Astrocyte of the cerebellum (primary cell): Measurements from ENCODE around the gene SHANK2.

Experiments used
- DNase-seq: peaks from one replicate; pipeline ENCODE4 v3.0.0-alpha.2; 2011; ENCODE audit warnings: low read depth
- H3K4me3 ChIP-seq: 2 replicates; pipeline ENCODE4 v1.5.1; 2011; ENCODE audit warnings: mild to moderate bottlenecking, low read depth, low read length, moderate library complexity
- CTCF ChIP-seq: IDR thresholded peaks from 2 replicates; pipeline ENCODE4 v1.5.1; 2012; ENCODE audit warnings: low read length, low read depth, moderate library complexity, mild to moderate bottlenecking; ENCODE audit errors: missing control alignments
- in situ Hi-C: cut with HindIII; loops from 2 replicates; pipeline ENCODE4 v1.10.0; 2017; ENCODE audit warnings: low sequenced_read_pairs

The SHANK2 gene

GRCh38 chr11:71244116-71244810 is 8.1 kb downstream of the SHANK2 start:
- no peak for TF ChIP-seq CTCF
- no peak overlapping the region for H3K4me3 ChIP-seq
- no peak for DNase-seq
- in situ Hi-C loops = no loop called here

GRCh38 chr11:71242391-71242790 is 10.0 kb downstream of the SHANK2 start:
- no peak overlapping the region for H3K4me3 ChIP-seq
- in situ Hi-C loops = no loop called here
- TF ChIP-seq CTCF = no peak
- no peak for DNase-seq

GRCh38 chr11:71241721-71242259 is 10.6 kb downstream of the SHANK2 start:
- H3K4me3 ChIP-seq = no peak overlapping the region
- DNase-seq = no peak
- no peak for TF ChIP-seq CTCF
- in situ Hi-C loops = no loop called here

GRCh38 chr11:71240865-71241691 is 11.3 kb downstream of the SHANK2 start:
- no peak overlapping the region for H3K4me3 ChIP-seq
- TF ChIP-seq CTCF = no peak
- peak; percentile 61 for DNase-seq
- in situ Hi-C loops = no loop called here

- no peak for DNase-seq
- no peak overlapping the region for H3K4me3 ChIP-seq
- no peak for TF ChIP-seq CTCF
- in situ Hi-C loops = no loop called here
These were observed 12.2 kb downstream of the SHANK2 start for GRCh38 chr11:71240061-71240690.

GRCh38 chr11:71239581-71239980 is 12.8 kb downstream of the SHANK2 start:
- DNase-seq = no peak
- TF ChIP-seq CTCF = no peak
- no peak overlapping the region for H3K4me3 ChIP-seq
- in situ Hi-C loops = no loop called here
